Measurements from ENCODE around the gene CRELD1. TPM values are rescaled to one million over a fixed set of nuclear protein-coding genes. Genes with fewer than 3 reads are reported as not detected.

The CRELD1 gene
- total and polyA plus RNA-seq, 2 of the 13 experiments (the other 11 are each of a cell fraction or from before 2014, with no cell fraction given) = 27.1 to 61.9 TPM

GRCh38 chr3:9946112-9947024 lies 12.7 kb downstream of the CRELD1 start (continued):
- peak; percentile 29; the same call in 1 of the 2 replicates for TF ChIP-seq ZBTB46 (CRISPR knock-in tag; IDR thresholded peaks at IDR 0.05; ENCODE audit: borderline replicate concordance)
- TF ChIP-seq CCAR2 (optimal IDR thresholded peaks at IDR 0.05; ENCODE audit: low read depth, low read length) = no peak
- peak; percentile 92 for TF ChIP-seq MXD1 (CRISPR knock-in tag; IDR thresholded peaks at IDR 0.05)
- peak; percentile 50; the same call in 1 of the 2 replicates for TF ChIP-seq ATF2 (CRISPR knock-in tag; IDR thresholded peaks at IDR 0.05)
- TF ChIP-seq ZNF850 (CRISPR knock-in tag; conservative IDR thresholded peaks at IDR 0.05) = no peak
- peak; percentile 76 for TF ChIP-seq SALL1 (CRISPR knock-in tag; IDR thresholded peaks at IDR 0.05)
- peak; percentile 5; the same call in 1 of the 2 replicates for TF ChIP-seq HNF4G (IDR thresholded peaks at IDR 0.05; ENCODE audit: borderline replicate concordance, low read depth, low read length)
- TF ChIP-seq HNF4G (CRISPR knock-in tag; IDR thresholded peaks at IDR 0.05; ENCODE audit: borderline replicate concordance, low read depth) = peak; percentile 60; the same call in 1 of the 2 replicates
- peak; percentile 43; the same call in 1 of the 2 replicates for TF ChIP-seq BHLHE40 (IDR thresholded peaks at IDR 0.05; ENCODE audit: low read length)
- peak; percentile 85; the same call in 1 of the 2 replicates for TF ChIP-seq GLMP (CRISPR knock-in tag; IDR thresholded peaks at IDR 0.05; ENCODE audit: borderline replicate concordance)
- TF ChIP-seq KLF11 (CRISPR knock-in tag; IDR thresholded peaks at IDR 0.05) = no peak
- TF ChIP-seq FOXC1 (CRISPR knock-in tag; IDR thresholded peaks at IDR 0.05; ENCODE audit: borderline replicate concordance) = peak; percentile 95
- TF ChIP-seq ZHX1 (CRISPR knock-in tag; IDR thresholded peaks at IDR 0.05; ENCODE audit: low read depth) = peak; percentile 85; the same call in 1 of the 2 replicates
- no peak for TF ChIP-seq SETDB1 (CRISPR knock-in tag; IDR thresholded peaks at IDR 0.05; ENCODE audit: borderline replicate concordance)
- TF ChIP-seq ZNF547 (CRISPR knock-in tag; IDR thresholded peaks at IDR 0.05) = peak; percentile 48; the same call in 1 of the 2 replicates
- TF ChIP-seq MTF1 (CRISPR knock-in tag; IDR thresholded peaks at IDR 0.05) = no peak
- TF ChIP-seq LRRFIP1 (CRISPR knock-in tag; conservative IDR thresholded peaks at IDR 0.05) = no peak
